Natural killer cell (primary cell): ENCODE results near the gene VIPR1. TPM values are rescaled to one million over a fixed set of nuclear protein-coding genes. Genes with fewer than 3 reads are reported as not detected.

Source experiments
- ATAC-seq, 3 donors: fragments of 150-1000 bp in 2 of 3; fragments of 200-7000 bp in 1 of 3; cut with Tn5 transposase; 1 replicate in 1 of 3; 2 replicates in 2 of 3; pipeline ENCODE4 v1.10.0; 2021; ENCODE audit warnings: mild to moderate bottlenecking in 2 of 3, moderate library complexity in 2 of 3
- DNase-seq, 2 donors: peaks; one replicate each; pipeline versions ENCODE4 v3.0.0 to v3.0.0-alpha.2; 2013 to 2021; ENCODE audit warnings: mixed read lengths in 1 of 2
- H3K27ac ChIP-seq: one replicate; pipeline ENCODE4 v1.5.1; 2013; ENCODE audit warnings: mild to moderate bottlenecking, low read length
- H3K27me3 ChIP-seq: one replicate; pipeline ENCODE4 v1.6.1; 2013; ENCODE audit warnings: low read length; ENCODE audit not compliant: control insufficient read depth, insufficient read depth
- H3K36me3 ChIP-seq: one replicate; pipeline ENCODE4 v1.6.1; 2013; ENCODE audit warnings: low read length; ENCODE audit not compliant: control insufficient read depth, insufficient read depth
- H3K4me1 ChIP-seq: one replicate; pipeline ENCODE4 v1.6.1; 2013; ENCODE audit warnings: low read length; ENCODE audit not compliant: control insufficient read depth, insufficient read depth
- H3K4me3 ChIP-seq: one replicate; pipeline ENCODE4 v1.5.1; 2013; ENCODE audit warnings: low read length
- H3K9me3 ChIP-seq: one replicate; pipeline ENCODE4 v1.6.1; 2013; ENCODE audit warnings: low read length; ENCODE audit not compliant: control insufficient read depth, insufficient read depth
- H3K27ac Mint-ChIP-seq, 2 donors: one replicate each; pipeline ENCODE4 v1.8.0; 2022; ENCODE audit warnings: mild to moderate bottlenecking in 2 of 2, mixed read lengths in 2 of 2, moderate library complexity in 1 of 2
- H3K27me3 Mint-ChIP-seq, 2 donors: one replicate each; pipeline ENCODE4 v1.8.0; 2022; ENCODE audit warnings: low read depth in 2 of 2, mixed read lengths in 2 of 2
- H3K36me3 Mint-ChIP-seq: one replicate; pipeline ENCODE4 v1.8.0; 2022; ENCODE audit warnings: mixed read lengths
- H3K4me1 Mint-ChIP-seq, 2 donors: one replicate each; pipeline ENCODE4 v1.8.0; 2022; ENCODE audit warnings: mixed read lengths in 2 of 2
- H3K4me3 Mint-ChIP-seq: one replicate; pipeline ENCODE4 v1.8.0; 2022; ENCODE audit warnings: mild to moderate bottlenecking, moderate library complexity, mixed read lengths
- H3K9me3 Mint-ChIP-seq, 2 donors: one replicate each; pipeline ENCODE4 v1.8.0; 2022; ENCODE audit warnings: mixed read lengths in 2 of 2
- CTCF ChIP-seq: fragments of 200-600 bp; IDR thresholded peaks from one replicate; pipeline ENCODE4 v1.8.0; 2022; ENCODE audit warnings: antibody characterized with exemption
- WGBS: methylation state at CpG from one replicate; pipeline ENCODE4 v1.1.7; 2013; ENCODE audit warnings: missing lambda C conversion rate; ENCODE audit not compliant: insufficient coverage; 5-methylcytosine and 5-hydroxymethylcytosine counted together
- intact Hi-C: fragments of 100-400 bp; cut with micrococcal nuclease; formaldehyde crosslinking; loops from one replicate; pipeline ENCODE4 v1.14.2; 2022
- total RNA-seq, 4 donors: library from RNA; stranded (reverse); fragments of 120-200 nt in 1 of 4; gene quantifications; one replicate each; pipeline versions ENCODE4 v1.2.3 to v1.2.4, GENCODE V29; 2013 to 2022

Gene VIPR1
- total RNA-seq, 3 donors from 2014 or later (not counting 1 experiment from before 2014, with no cell fraction given): 2.3 to 3.1 (median 2.4) TPM

GRCh38 chr3:42500909-42501308, 1.5 kb upstream of the VIPR1 start:
- H3K4me1 ChIP-seq: peaks cover 27% of the 10 kb centered on the region
- 53% methylated on average over 2 of the region's 4 CpGs for WGBS
- H3K4me1 Mint-ChIP-seq: peaks cover 10 to 18% of the 10 kb centered on the region in 2 donors
- ATAC-seq: no peak
- H3K27me3 Mint-ChIP-seq: peaks cover 39 to 40% of the 10 kb centered on the region in 2 donors
- H3K4me3 Mint-ChIP-seq: peak overlapping the region; percentile 75
- no peak overlapping the region for H3K27ac ChIP-seq
- H3K9me3 Mint-ChIP-seq: no peaks in the 10 kb centered on the region
- H3K36me3 ChIP-seq: no peaks in the 10 kb centered on the region
- no peaks in the 10 kb centered on the region for H3K36me3 Mint-ChIP-seq
- peaks cover 3% of the 10 kb centered on the region for H3K27me3 ChIP-seq
- DNase-seq: peak in 1 of 2 donors; percentile 8
- no peaks in the 10 kb centered on the region for H3K9me3 ChIP-seq
- intact Hi-C loops: no loop called here
- H3K27ac Mint-ChIP-seq: no peak overlapping the region
- TF ChIP-seq CTCF: no peak
- H3K4me3 ChIP-seq: no peak overlapping the region

DNA sequence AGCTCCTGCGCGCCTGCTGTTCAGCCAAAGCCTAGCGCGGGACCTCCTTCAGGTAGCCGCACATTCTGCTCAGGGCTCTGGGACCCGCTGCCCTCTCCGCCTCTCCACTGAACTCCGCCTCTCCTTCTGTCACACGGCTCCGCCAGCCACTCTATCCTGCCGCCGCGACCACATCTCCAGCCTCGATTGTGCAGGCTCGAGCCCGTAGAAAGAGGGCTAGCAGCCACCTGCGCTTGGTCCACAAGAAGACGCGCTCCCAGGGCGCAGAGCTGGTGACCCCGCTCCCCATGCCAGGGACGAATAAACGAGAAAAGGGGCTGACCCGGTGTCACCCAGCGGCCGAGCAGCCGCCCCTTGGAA, 1.1 kb upstream of the VIPR1 start:
- TF ChIP-seq CTCF: no peak

DNA sequence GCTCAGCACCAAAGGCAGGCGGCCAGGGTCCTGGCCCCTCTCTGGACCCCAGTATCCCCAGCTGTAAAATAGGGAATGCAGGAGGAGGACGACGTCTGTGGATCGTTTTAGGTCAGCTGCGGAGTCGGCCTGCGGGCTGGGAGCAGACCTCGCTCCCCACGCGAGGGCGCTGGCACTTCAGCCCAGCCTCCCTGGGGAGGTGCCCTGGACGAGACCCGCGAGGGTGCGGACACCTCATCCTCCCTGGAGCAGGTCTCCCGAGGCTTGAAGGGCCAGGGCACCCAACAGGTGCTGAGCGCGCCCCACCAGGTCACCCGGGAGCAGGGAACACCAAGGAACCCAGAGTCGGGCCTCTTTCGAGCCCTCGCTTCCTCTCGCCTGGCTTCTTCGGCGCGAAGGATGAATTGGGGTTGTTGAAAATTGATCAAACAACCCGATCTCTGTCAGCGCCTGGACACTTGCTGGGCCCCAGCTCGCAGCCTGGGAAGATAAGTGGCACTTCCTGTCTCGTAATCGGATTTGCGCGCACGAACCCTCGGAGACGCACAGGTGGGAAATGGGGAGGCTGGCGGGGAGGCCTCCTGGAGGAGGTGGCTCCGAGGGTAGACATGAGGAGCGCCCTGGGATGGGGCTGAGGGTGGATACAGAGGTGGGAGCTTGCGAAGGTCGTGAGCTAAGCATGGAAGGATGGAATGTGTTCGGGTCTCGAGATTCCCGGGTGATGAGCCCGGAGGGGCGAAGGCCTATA, 588 bp upstream of the VIPR1 start:
- WGBS: 1% methylated on average over 46 of the region's 46 CpGs
- Mint-ChIP-seq H3K9me3 (no peaks in the 10 kb centered on the region), H3K27me3 (peaks cover 39 to 40% of the 10 kb centered on the region in 2 donors), H3K36me3 (no peaks in the 10 kb centered on the region), H3K27ac (peak overlapping the region in 1 of 2 donors; percentile 62), H3K4me3 (peak overlapping the region; percentile 96), H3K4me1 (peaks cover 10 to 18% of the 10 kb centered on the region in 2 donors)
- intact Hi-C loops: no loop called here
- Histone ChIP-seq H3K4me1 (peaks cover 27% of the 10 kb centered on the region), H3K27me3 (peaks cover 3% of the 10 kb centered on the region), H3K36me3 (no peaks in the 10 kb centered on the region), H3K27ac (no peak overlapping the region), H3K9me3 (no peaks in the 10 kb centered on the region), H3K4me3 (peak overlapping the region; percentile 47)
- ATAC-seq (peak; percentile 22 to 34 (median 31)), DNase-seq (peak; percentile 17 to 79)
- no peak for TF ChIP-seq CTCF

More for the DNA sequence above, 1.1 kb upstream of the VIPR1 start:
- Mint-ChIP-seq H3K4me3 (peak overlapping the region; percentile 96), H3K9me3 (no peaks in the 10 kb centered on the region), H3K4me1 (peaks cover 10 to 18% of the 10 kb centered on the region in 2 donors), H3K36me3 (no peaks in the 10 kb centered on the region), H3K27me3 (peaks cover 39 to 40% of the 10 kb centered on the region in 2 donors), H3K27ac (no peak overlapping the region)
- ATAC-seq (no peak), DNase-seq (no peak)
- intact Hi-C loops: no loop called here
- Histone ChIP-seq H3K27ac (no peak overlapping the region), H3K4me3 (peak overlapping the region; percentile 47), H3K9me3 (no peaks in the 10 kb centered on the region), H3K27me3 (peaks cover 3% of the 10 kb centered on the region), H3K4me1 (peaks cover 27% of the 10 kb centered on the region), H3K36me3 (no peaks in the 10 kb centered on the region)
- WGBS: 10% methylated on average over 27 of the region's 27 CpGs
